Activated CD8-positive, alpha-beta memory T cell treated with anti-CD3 and anti-CD28 coated beads for 36 hours (primary cell): ENCODE results near the gene RMP24. TPM values are rescaled to one million over a fixed set of nuclear protein-coding genes. Genes with fewer than 3 reads are reported as not detected.
"Not testable (repeated sequence)": the region's sequence is repeated elsewhere in the genome, so short reads cannot be mapped to it uniquely, and the experiment has no call there.

Experiments used
- CTCF ChIA-PET: fragments of 350-600 bp; sonication (Branson Sonifier 250); formaldehyde crosslinking; loops from one replicate; lab custom pipeline; 2021; ENCODE audit warnings: antibody characterized with exemption; lab: Charles Lee
- POLR2A ChIA-PET: fragments of 350-600 bp; sonication (Branson Sonifier 250); formaldehyde crosslinking; loops from one replicate; lab custom pipeline; 2021; ENCODE audit warnings: antibody characterized with exemption; lab: Charles Lee
- total RNA-seq, 2 experiments: library from RNA; stranded (reverse); gene quantifications; one replicate each; pipeline ENCODE4 v1.2.3, GENCODE V29; 2021

The RMP24 gene

GRCh38 chr18:36020174-36020711 lies 47.8 kb downstream of the RMP24 start:
- ChIA-PET POLR2A (no interaction called here), CTCF (no interaction called here)

GRCh38 chr18:36023336-36023735 lies 50.9 kb downstream of the RMP24 start:
- POLR2A ChIA-PET = no interaction called here
- CTCF ChIA-PET = interaction anchor here (0.6 kb wide), 1 partner anchor 617 kb away, joined by 4 read pairs; no protein-coding TSS in a partner anchor

- CTCF ChIA-PET, POLR2A ChIA-PET: not testable (repeated sequence)
Observed at GRCh38 chr18:36024241-36024640, 51.8 kb downstream of the RMP24 start.

GRCh38 chr18:36025025-36025424 lies 52.5 kb downstream of the RMP24 start:
- ChIA-PET CTCF (no interaction called here), POLR2A (no interaction called here)

GRCh38 chr18:36028859-36029258 lies 56.4 kb downstream of the RMP24 start:
- ChIA-PET POLR2A (interaction anchor here (0.6 kb wide), 1 partner anchor 800 kb away, joined by 6 read pairs; the partner anchor contains the start of gene TPGS2), CTCF (interaction anchor here (1.1 kb wide), 1 partner anchor 11 kb away, joined by 5 read pairs; no protein-coding TSS in a partner anchor)

Other genes starting within 250 kb of the RMP24 start
- 10 to 100 TPM; 24.7 to 25.1 TPM for gene RPRD1A, start 94.9 kb downstream of the RMP24 start, total RNA-seq
- 10 to 100 TPM; 43.2 to 43.5 TPM for gene SLC39A6, start 156.7 kb downstream of the RMP24 start, total RNA-seq
- 10 to 100 TPM; 83.8 to 85.6 TPM for gene ELP2, start 157.2 kb downstream of the RMP24 start, total RNA-seq
- under 1 TPM; 0.19 to 0.29 TPM for gene MOCOS, start 214.8 kb downstream of the RMP24 start, total RNA-seq